ENCODE data around the gene CCDC13. TPM values are rescaled to one million over a fixed set of nuclear protein-coding genes. Genes with fewer than 3 reads are reported as not detected.

The CCDC13 gene
- total RNA-seq, 1 experiment from 2014 or later = 0.79 TPM

GRCh38 chr3:42730706-42731420 lies 42.2 kb downstream of the CCDC13 start:
- DNase-seq (ENCODE audit: low spot score) (no peak), ATAC-seq (no peak)
- ChIA-PET CTCF (interaction anchor here (1.4 kb wide), 1 partner anchor 19 kb away, joined by 6 read pairs; no protein-coding TSS in a partner anchor), POLR2A (no interaction called here)
- Mint-ChIP-seq H3K36me3 (no peaks in the 10 kb centered on the region), H3K4me1 (peaks cover 45% of the 10 kb centered on the region), H3K27me3 (ENCODE audit: low read depth) (peaks cover 11% of the 10 kb centered on the region; the same call in 1 of the 2 replicates), H3K27ac (no peak overlapping the region), H3K4me3 (no peak overlapping the region), H3K9me3 (peaks cover 5% of the 10 kb centered on the region; the same call in 1 of the 2 replicates)
- TF ChIP-seq ZNF532 (CRISPR knock-in tag; IDR thresholded peaks at IDR 0.05; ENCODE audit: borderline replicate concordance) (no peak), ATF3 (CRISPR knock-in tag; conservative IDR thresholded peaks at IDR 0.05) (no peak), TEAD1 (CRISPR knock-in tag; IDR thresholded peaks at IDR 0.05) (no peak), IRF1 (CRISPR knock-in tag; IDR thresholded peaks at IDR 0.05) (no peak), AFF4 (CRISPR knock-in tag; IDR thresholded peaks at IDR 0.05; ENCODE audit: borderline replicate concordance) (no peak), KAT7 (CRISPR knock-in tag; IDR thresholded peaks at IDR 0.05; ENCODE audit: borderline replicate concordance) (no peak), GABPB1 (CRISPR knock-in tag; IDR thresholded peaks at IDR 0.05) (no peak), SP1 (CRISPR knock-in tag; conservative IDR thresholded peaks at IDR 0.05) (no peak), RORB (CRISPR knock-in tag; IDR thresholded peaks at IDR 0.05) (no peak)

- ATAC-seq (no peak), DNase-seq (ENCODE audit: low spot score) (no peak)
- Mint-ChIP-seq H3K4me1 (peaks cover 40% of the 10 kb centered on the region), H3K4me3 (no peak overlapping the region), H3K9me3 (peaks cover 5% of the 10 kb centered on the region; the same call in 1 of the 2 replicates), H3K36me3 (no peaks in the 10 kb centered on the region), H3K27ac (no peak overlapping the region), H3K27me3 (ENCODE audit: low read depth) (peaks cover 6% of the 10 kb centered on the region; the same call in 1 of the 2 replicates)
- CTCF ChIA-PET = interaction anchor here (2.5 kb wide), 1 partner anchor 20 kb away, joined by 9 read pairs; no protein-coding TSS in a partner anchor
- POLR2A ChIA-PET = no interaction called here
- TF ChIP-seq IRF1 (CRISPR knock-in tag; IDR thresholded peaks at IDR 0.05) = no peak
- TF ChIP-seq NR3C1 (CRISPR knock-in tag; conservative IDR thresholded peaks at IDR 0.05; ENCODE audit: low read depth) = no peak
- no peak for TF ChIP-seq ZSCAN18 (CRISPR knock-in tag; IDR thresholded peaks at IDR 0.05)
- TF ChIP-seq PREB (CRISPR knock-in tag; IDR thresholded peaks at IDR 0.05; ENCODE audit: borderline replicate concordance) = no peak
- TF ChIP-seq NFATC4 (CRISPR knock-in tag; IDR thresholded peaks at IDR 0.05) = no peak
- TF ChIP-seq USF2 (CRISPR knock-in tag; IDR thresholded peaks at IDR 0.05) = no peak
- no peak for TF ChIP-seq ZNF423 (CRISPR knock-in tag; IDR thresholded peaks at IDR 0.05)
Measured at GRCh38 chr3:42730294-42730693, 42.8 kb downstream of the CCDC13 start.

Measured in WTC11 (cell line).